ENCODE results near the gene MOCOS. TPM values are rescaled to one million over a fixed set of nuclear protein-coding genes. Genes with fewer than 3 reads are reported as not detected.

Gene MOCOS
- total RNA-seq, 1 experiment from 2014 or later = 12.1 TPM

- intact Hi-C loops (cut with micrococcal nuclease) = no loop called here
- no peak overlapping the region for H3K4me2 ChIP-seq (ENCODE audit: low read length)
- H3K79me2 ChIP-seq (ENCODE audit: insufficient read depth, low read length) = no peaks in the 10 kb centered on the region
- H3K9ac ChIP-seq (ENCODE audit: low read length) = no peak overlapping the region
- H3K4me3 ChIP-seq (replicated peaks in 1 of 2; ENCODE audit: low read depth in 1 of 2, low read length in 2 of 2) = no peak overlapping the region
- ChIA-PET CTCF (interaction anchor here (0.5 to 1.1 kb wide), 2 partner anchors 107 to 281 kb away, joined by 3 read pairs; no protein-coding TSS in a partner anchor), POLR2A (no interaction called here), RAD21 (ENCODE audit: low non-redundant PET in 1 of 2, low total read pairs in 2 of 2, uncharacterized antibody in 2 of 2, unreplicated experiment in 2 of 2) (no interaction called here)
- no peak for TF ChIP-seq JUND (IDR thresholded peaks at IDR 0.05)
- TF ChIP-seq RAD21 (IDR thresholded peaks at IDR 0.05; ENCODE audit: low read depth) = no peak
- TF ChIP-seq ATF3 (IDR thresholded peaks at IDR 0.05) = no peak
- TF ChIP-seq POLR2A (IDR thresholded peaks at IDR 0.05; ENCODE audit: borderline replicate concordance, extremely low read depth, insufficient read depth, insufficient read length) = no peak
- no peak for TF ChIP-seq CBX3 (IDR thresholded peaks at IDR 0.05; ENCODE audit: low read depth)
- no peak for TF ChIP-seq EZH2phosphoT487 (IDR thresholded peaks at IDR 0.05; ENCODE audit: borderline replicate concordance)
- TF ChIP-seq CTCF (IDR thresholded peaks at IDR 0.05 in 2 of 3, conservative IDR thresholded peaks at IDR 0.05 in 1 of 3; ENCODE audit: borderline replicate concordance in 1 of 3, insufficient read depth in 1 of 3, low read depth in 2 of 3, low read length in 2 of 3) = no peak
- no peak for TF ChIP-seq ELF1 (IDR thresholded peaks at IDR 0.05; ENCODE audit: borderline replicate concordance, low read depth)
- TF ChIP-seq CEBPB (IDR thresholded peaks at IDR 0.05; ENCODE audit: low read depth) = no peak
- TF ChIP-seq POLR2AphosphoS5 (IDR thresholded peaks at IDR 0.05; ENCODE audit: low read depth, low read length) = no peak
- no peak for TF ChIP-seq ZBTB33 (IDR thresholded peaks at IDR 0.05; ENCODE audit: extremely low read depth, insufficient replicate concordance, low read length)
- TF ChIP-seq MAX (IDR thresholded peaks at IDR 0.05) = no peak
- no peak for TF ChIP-seq EGR1 (IDR thresholded peaks at IDR 0.05; ENCODE audit: low read depth)
- TF ChIP-seq SP1 (IDR thresholded peaks at IDR 0.05; ENCODE audit: low read depth) = no peak
- TF ChIP-seq TCF7L2 (IDR thresholded peaks at IDR 0.05; ENCODE audit: borderline replicate concordance, extremely low read depth, insufficient read depth, insufficient read length) = no peak
- TF ChIP-seq REST (IDR thresholded peaks at IDR 0.05; ENCODE audit: low read depth) = no peak
- no peak for TF ChIP-seq FOSL1 (IDR thresholded peaks at IDR 0.05; ENCODE audit: low read depth)
- TF ChIP-seq EZH2 (IDR thresholded peaks at IDR 0.05) = no peak
- H3K27ac ChIP-seq (ENCODE audit: low read depth, low read length) = no peak overlapping the region
- DNase-seq (ENCODE audit: low read depth, low spot score) (no peak), ATAC-seq (no peak)
- H3K9me3 ChIP-seq (ENCODE audit: control insufficient read depth in 1 of 2, insufficient read depth in 1 of 2, low read depth in 1 of 2, low read length in 2 of 2) = no peaks in the 10 kb centered on the region
- H3K9me2 ChIP-seq (ENCODE audit: insufficient read depth) = no peaks in the 10 kb centered on the region
- H3K27me3 ChIP-seq (ENCODE audit: insufficient read depth, low read length) = no peaks in the 10 kb centered on the region
- BruUV-seq (replicated peaks) = no TSS peak
- H3K36me3 ChIP-seq (ENCODE audit: control insufficient read depth in 1 of 2, insufficient read depth in 2 of 2, low read length in 2 of 2) = peaks cover 26 to 27% of the 10 kb centered on the region in 2 experiments; a peak in 3 of 4 replicates
- no peak overlapping the region for H2AFZ ChIP-seq (ENCODE audit: low read depth, low read length, poor library complexity, severe bottlenecking)
- H3K4me1 ChIP-seq (ENCODE audit: control insufficient read depth in 1 of 2, insufficient read depth in 2 of 2, low read length in 2 of 2) = no peaks in the 10 kb centered on the region
- H4K20me1 ChIP-seq (ENCODE audit: insufficient read depth) = no peaks in the 10 kb centered on the region
Measured at GRCh38 chr18:36177913-36178312, 9.4 kb upstream of the MOCOS start.
